HG03103 (cell line): ENCODE measurements around the gene AKAP13.
"Not testable (repeated sequence)": the region's sequence is repeated elsewhere in the genome, so short reads cannot be mapped to it uniquely, and the experiment has no call there.

Experiments
- ATAC-seq: cut with Tn5 transposase; IDR thresholded peaks from one replicate; pipeline ENCODE4 v1.9.1; 2021; ENCODE audit warnings: low read depth; ENCODE audit not compliant: unreplicated experiment

Gene AKAP13

DNA sequence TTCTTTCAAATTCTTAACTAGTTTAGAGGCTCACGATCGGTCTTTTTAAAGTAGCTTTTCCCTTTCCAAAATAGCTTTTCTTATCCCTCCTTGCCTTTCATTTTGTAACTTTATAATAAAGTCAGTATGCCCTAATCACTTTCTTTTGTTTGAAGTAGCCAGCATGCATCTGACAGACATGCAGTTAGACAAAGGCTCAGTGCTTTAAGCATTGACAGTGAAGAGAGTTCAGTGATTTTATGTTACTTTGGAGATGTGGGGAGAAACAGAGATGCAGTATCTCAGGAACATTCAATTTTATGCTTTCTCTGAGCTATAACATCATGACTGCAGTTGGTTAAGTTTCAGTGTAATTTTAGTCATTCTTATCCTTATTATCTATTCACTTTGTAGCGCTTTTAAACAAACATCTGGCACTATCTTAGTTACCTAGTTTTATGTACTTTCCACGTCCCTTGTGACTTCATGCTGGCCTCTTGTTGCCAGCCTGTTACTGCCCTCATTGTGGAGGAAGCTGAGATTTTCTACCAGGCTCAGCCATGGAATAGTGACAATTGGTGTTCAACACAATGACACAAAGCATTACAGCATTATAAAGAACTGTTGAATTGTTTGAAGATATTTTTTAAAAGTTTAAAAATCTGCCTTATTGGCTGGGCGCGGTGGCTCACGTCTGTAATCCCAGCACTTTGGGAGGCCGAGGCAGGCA is 90.3 kb downstream of the AKAP13 start:
- no peak for ATAC-seq

DNA sequence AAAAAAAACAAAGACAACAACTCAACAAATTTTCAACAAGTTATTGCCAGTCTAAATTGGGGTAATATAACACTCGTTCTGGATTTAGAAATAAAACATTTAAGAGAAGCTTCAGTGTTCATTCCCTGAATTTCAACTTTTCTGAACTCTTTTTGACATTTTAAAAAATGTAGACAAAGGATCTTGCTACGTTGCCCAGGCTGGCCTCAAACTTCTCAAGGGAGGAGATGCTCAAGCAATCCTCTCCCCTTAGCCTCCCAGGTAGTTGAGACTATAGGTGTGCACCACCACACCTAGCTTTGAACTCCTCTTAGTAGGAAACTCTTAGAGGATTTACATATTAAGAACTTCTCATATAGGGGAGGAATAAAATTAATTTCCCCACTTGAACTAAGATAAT is 91.9 kb downstream of the AKAP13 start:
- no peak for ATAC-seq

DNA sequence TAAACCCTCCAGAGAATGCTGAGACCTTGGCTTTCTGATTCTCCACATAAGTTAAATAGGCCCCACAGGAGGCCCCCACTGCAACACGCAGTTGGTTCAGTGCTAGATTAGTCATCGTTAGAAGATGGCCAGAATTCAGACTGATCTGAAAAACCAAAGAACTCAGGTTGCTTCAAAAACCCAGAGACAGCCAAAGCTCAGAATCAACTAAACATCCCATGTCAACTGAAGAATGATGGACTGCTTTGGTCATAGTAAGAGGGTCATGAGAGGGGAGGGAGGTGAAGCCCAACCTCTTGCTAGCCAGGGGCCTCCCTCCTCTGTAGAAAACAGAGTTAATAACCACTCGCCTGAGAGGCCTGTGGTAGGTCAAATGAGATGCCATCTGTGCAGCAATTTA is 93.1 kb downstream of the AKAP13 start:
- ATAC-seq, result no peak

DNA sequence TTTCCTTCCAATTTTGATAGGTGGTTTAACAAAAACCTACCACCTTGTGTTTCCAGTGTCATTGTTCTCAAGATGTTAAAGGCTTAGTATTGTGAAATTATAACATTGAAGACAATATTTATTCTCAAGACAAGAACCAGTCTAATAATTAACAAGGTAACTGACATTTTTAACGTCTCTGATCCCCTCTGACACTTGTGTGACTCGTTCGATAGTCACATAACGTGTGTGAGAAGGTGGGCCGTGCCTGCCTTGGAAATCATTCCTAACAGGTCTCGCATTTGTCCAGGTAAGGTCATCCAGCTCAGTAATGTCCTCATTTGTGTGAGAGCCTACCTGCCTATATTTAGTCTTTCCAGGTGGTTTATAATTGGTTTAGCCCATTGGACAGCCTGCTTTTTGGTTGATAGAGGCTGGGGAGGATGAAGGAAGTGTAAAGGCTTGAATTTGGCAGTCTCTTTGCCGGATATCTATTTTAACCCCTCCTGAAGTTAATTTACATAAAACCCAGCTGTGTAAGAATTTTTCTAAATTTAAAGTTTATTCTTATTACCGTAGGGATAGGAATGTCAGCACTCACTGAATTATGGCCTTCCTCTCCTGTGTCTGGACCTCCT is 94.4 kb downstream of the AKAP13 start:
- ATAC-seq, result peak; percentile 46

DNA sequence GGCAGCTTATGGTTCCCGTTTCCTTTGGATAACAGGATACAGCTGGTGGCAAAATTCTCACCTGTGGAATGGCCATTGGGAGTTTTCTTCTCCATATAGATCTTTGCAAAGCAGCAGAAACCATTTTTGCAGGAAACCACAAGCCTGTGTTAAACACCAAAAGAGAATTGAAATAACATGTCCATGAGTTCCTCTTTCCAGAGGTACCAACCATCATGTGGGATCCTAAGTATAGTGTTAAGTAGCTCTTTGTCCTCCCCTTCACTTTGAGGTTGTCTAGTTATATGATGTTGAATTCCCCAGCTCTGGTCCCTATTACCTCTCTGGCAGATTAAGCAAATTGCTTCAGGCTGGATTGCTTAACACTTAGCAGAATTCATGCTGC is 94.9 kb downstream of the AKAP13 start:
- peak; percentile 52 for ATAC-seq

DNA sequence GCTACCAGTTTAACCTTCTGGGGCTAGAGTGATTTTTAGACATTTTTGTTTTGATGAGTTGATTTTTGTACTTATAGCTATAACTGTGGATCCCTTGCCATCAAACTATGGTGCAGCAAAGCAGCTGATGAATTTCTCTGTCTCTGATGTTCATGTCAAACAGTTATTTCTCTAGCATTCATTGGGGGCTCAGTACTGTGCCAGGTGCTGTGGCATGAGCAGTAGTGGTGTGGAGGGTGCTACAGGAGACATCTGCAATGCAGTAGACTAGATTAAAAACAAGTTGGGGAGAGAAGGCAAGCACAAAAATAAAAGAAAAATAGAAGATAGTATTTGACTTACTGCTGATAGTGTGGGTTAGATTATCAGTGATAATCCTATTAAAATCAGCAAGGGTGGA is 95.3 kb downstream of the AKAP13 start:
- no peak for ATAC-seq

- no peak for ATAC-seq
Measured at GRCh38 chr15:85477061-85477460, 96.7 kb downstream of the AKAP13 start.

DNA sequence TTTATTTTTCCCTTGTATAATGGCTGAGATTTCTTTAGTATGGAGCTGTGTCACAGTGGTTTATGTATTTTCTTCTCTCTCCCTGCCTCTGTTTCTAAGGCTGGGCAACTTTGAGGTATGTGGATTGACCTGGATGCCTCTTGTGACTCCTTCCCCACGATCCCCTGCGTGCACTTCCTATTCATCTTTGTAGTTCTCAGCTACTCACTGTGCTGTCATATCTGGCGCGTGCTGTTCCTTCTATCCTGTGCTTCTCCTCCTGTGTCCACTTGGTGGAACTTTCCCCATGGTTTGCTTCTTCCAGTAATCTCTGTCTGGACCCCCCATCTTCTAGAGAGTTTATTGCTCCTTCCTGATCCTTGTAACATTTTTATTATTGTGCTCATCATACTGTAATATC is 97.3 kb downstream of the AKAP13 start:
- no peak for ATAC-seq

GRCh38 chr15:85479071-85479647 is 98.8 kb downstream of the AKAP13 start:
- ATAC-seq, result no peak

- no peak for ATAC-seq
Measured at GRCh38 chr15:85480923-85481322, 100.5 kb downstream of the AKAP13 start.

DNA sequence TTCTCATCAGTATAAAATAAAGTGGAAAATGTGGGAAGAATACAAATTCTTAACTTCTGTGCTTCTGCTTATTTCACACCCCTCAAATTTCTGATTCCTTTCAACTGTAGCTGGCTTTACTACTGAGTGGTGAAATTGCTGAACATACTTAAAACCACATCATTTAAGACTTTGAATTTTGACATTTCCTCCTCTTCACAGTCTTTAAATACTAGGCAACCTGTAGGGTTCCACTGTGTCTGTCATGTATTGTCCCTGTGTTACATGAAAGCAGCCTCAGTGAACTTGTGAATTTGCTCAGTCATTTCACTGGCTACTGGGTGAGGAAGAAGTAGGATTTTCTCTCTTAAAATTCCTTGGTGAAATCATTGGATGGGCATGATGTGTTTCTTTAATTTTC is 101.1 kb downstream of the AKAP13 start:
- ATAC-seq, result not testable (repeated sequence)

- ATAC-seq, result peak; percentile 51
Measured at GRCh38 chr15:85482894-85483293, 102.5 kb downstream of the AKAP13 start.

- not testable (repeated sequence) for ATAC-seq
Measured at GRCh38 chr15:85483955-85484354, 103.6 kb downstream of the AKAP13 start.

GRCh38 chr15:85484923-85485322 is 104.5 kb downstream of the AKAP13 start:
- not testable (repeated sequence) for ATAC-seq

- ATAC-seq, result no peak
Measured at GRCh38 chr15:85485956-85486567, 105.7 kb downstream of the AKAP13 start.

DNA sequence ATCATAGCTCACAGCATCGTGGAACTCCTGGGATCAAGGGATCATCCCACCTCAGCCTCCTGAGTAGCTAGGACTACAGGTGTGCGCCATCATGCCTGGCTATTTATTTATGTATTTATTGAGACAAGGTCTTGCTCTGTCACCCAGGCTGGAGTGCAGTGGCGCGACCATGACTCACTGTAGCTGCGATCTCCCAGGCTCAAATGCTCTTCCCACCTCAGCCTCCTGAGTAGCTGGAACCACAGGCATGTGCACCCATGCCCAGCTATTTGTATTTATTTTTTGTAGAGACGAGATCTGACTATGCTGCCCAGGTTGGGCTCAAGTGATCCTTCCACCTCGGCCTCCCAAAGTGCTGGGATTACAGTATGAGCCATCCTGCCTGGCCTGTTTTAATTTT is 107.4 kb downstream of the AKAP13 start:
- not testable (repeated sequence) for ATAC-seq

GRCh38 chr15:85488997-85489396 is 108.6 kb downstream of the AKAP13 start:
- no peak for ATAC-seq

GRCh38 chr15:85489773-85490493 is 109.5 kb downstream of the AKAP13 start:
- ATAC-seq, result no peak

DNA sequence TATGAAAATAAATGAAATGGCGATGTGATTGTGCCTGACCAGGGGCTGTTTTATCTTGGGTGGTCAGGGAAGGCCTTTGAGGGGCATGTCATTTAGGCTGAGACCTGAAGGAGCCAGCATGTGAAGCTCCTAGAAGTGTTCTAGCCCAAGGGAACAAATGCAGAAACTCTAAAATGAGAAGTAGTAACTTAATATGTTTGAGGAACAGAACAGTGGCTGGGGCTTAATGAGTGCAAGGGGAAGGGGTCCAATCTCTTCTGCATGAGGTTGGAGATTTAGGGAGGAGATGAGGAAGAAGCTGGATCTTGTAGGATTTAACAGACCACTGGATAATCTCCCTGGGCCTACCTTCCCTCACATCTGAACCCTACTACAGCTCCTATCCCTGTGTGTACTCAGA is 110.5 kb downstream of the AKAP13 start:
- ATAC-seq, result no peak

DNA sequence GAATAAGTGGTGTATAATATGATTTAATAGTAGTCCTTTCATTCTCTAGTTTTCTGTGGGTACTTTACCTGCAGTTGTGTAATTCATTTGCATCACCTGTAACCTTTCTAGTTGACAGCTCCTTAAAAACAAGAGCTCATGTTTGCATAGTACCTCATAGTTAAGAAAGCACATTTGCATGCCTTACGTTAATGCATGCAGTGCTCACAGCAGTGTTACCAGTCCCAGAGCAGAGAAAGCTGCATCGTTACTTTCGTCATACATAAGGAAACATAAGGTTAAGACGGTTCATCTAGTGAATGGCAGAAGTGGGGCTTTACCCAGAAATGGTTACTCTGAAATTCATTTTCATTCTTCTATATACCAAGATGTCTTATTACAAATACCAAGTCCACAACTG is 111.3 kb downstream of the AKAP13 start:
- no peak for ATAC-seq

- no peak for ATAC-seq
Measured at GRCh38 chr15:85492406-85492805, 112.0 kb downstream of the AKAP13 start.
